GM12891 (cell line): Measurements from ENCODE around the gene RASGRP1.

Source experiments
- DNase-seq: peaks from one replicate; pipeline ENCODE4 v3.0.0; 2011; ENCODE audit warnings: low spot score; ENCODE audit not compliant: insufficient read length
- FAIRE-seq: peaks from 2 replicates; lab custom pipeline; 2011; peaks lifted over from hg19 to GRCh38; lab: Jason Lieb, UNC
- PAX5 ChIP-seq: IDR thresholded peaks from 2 replicates; pipeline ENCODE4 v1.6.1; 2011; ENCODE audit warnings: low read length, moderate library complexity, mild to moderate bottlenecking; ENCODE audit not compliant: insufficient read depth, severe bottlenecking
- POLR2A ChIP-seq: IDR thresholded peaks from 2 replicates; pipeline ENCODE4 v1.6.1; 2011; ENCODE audit warnings: low read depth, low read length, control low read depth
- POLR2AphosphoS5 ChIP-seq: IDR thresholded peaks from 2 replicates; pipeline ENCODE4 v1.6.1; 2011; ENCODE audit warnings: low read depth, low read length, control low read depth
- POU2F2 ChIP-seq: IDR thresholded peaks from 2 replicates; pipeline ENCODE4 v1.6.1; 2011; ENCODE audit warnings: low read depth, mild to moderate bottlenecking, control low read depth, low read length, moderate library complexity
- SPI1 ChIP-seq: IDR thresholded peaks from 2 replicates; pipeline ENCODE4 v1.6.1; 2011; ENCODE audit warnings: low read depth, low read length, control low read depth
- TAF1 ChIP-seq: IDR thresholded peaks from 2 replicates; pipeline ENCODE4 v1.6.1; 2011; ENCODE audit warnings: low read depth, low read length, control low read depth

Gene RASGRP1

DNA sequence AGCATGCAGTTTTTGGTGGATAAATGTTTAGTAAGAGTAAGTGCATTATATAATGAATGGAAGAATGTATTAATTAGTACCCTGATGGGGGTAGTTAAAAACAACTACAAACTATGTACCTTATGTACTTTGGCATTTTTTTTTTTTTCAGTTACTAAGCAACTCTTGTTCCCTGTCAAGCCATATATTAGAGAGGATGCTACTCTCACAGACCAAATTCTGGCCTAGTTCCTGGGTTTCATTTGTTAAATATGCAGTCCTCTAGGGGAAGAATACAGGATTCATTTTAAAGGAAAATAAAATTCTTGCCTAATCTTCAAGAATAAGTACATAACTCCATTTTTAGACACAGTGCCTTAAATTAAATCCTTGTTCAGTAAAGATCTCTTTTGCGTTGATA, 93.8 kb downstream of the RASGRP1 start:
- no peak for DNase-seq
- FAIRE-seq: no peak
- TF ChIP-seq TAF1 (no peak), POLR2AphosphoS5 (no peak), PAX5 (no peak), POLR2A (no peak), SPI1 (no peak), POU2F2 (no peak)

DNA sequence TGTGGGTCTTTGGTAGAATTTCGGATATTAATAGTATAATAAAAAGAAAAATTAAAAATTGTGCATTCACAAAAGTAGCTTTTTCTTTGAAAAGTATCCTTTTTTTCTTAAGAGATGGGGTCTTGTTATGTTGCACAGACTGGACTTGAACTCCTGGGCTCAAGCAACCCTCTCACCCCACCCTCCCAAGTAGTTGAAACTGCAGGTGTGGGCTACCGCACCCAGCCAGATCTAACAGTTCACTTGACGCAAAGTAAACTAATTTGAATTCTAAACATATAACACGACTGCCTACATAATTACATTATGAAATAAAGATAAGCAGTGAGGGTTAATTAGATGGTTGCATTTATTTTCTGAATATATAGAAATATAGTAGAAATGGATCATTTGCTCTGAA, 99.9 kb downstream of the RASGRP1 start:
- DNase-seq (no peak), FAIRE-seq (no peak)
- TF ChIP-seq TAF1 (no peak), PAX5 (no peak), POU2F2 (no peak), SPI1 (no peak), POLR2AphosphoS5 (no peak), POLR2A (no peak)

DNA sequence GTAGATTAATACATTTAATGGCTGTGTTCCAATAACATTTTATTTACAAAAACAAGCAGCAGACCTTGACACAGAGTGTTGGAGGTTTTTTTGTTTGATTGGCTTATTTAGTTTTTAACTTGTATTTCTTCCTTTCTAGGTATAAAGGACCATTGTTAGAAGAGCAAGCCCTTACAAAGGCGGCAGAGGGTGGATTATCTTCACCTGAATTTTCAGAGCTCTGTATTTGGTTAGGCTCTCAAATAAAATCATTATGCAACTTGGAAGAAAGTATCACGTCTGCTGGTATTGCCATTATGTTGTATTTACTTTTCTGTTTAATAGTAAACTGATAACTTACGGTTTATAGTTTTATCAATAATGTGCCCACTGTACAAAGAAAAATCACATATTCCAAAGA, 100.7 kb downstream of the RASGRP1 start:
- no peak for FAIRE-seq
- no peak for DNase-seq
- TF ChIP-seq POLR2AphosphoS5: no peak
- TF ChIP-seq TAF1: no peak
- no peak for TF ChIP-seq POLR2A
- no peak for TF ChIP-seq SPI1
- no peak for TF ChIP-seq POU2F2
- TF ChIP-seq PAX5: no peak

DNA sequence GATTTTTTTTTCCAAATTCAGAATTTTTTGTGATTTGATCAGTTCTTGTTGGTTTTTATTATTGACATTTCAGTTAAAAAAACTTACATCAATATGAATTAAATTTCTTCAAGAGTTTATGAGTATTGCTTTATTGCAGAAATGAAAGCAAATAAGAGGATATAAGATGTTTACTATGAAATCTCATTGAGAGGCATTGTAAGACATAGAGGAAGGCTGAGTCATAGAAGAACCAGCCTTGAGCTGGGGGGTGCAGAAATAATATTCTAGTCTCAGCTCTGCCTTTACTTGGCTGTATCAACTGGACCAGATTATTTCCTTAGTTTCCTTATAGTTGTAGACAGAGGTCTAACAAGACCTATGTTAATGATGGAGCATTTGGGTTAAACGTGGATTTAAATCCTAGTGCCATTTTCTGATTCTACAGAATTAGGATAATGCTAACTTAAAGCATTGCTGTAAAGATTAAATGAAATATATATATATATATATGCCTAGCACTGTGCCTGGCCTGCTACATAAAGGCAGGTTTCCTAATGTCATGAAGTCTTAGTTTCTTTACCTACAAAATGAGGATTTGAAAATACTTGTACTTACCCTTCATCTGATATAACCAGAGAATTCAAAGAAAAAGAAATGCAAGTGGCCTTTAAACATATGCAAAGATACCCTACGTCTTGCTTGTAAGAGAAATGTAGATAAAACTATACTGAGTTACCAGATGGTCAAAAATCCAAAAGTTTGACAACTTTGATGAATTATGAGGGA, 103.4 kb downstream of the RASGRP1 start:
- FAIRE-seq: no peak
- no peak for DNase-seq
- no peak for TF ChIP-seq PAX5
- no peak for TF ChIP-seq POLR2AphosphoS5
- TF ChIP-seq POLR2A: no peak
- TF ChIP-seq POU2F2: no peak
- no peak for TF ChIP-seq TAF1
- peak; percentile 76 for TF ChIP-seq SPI1

DNA sequence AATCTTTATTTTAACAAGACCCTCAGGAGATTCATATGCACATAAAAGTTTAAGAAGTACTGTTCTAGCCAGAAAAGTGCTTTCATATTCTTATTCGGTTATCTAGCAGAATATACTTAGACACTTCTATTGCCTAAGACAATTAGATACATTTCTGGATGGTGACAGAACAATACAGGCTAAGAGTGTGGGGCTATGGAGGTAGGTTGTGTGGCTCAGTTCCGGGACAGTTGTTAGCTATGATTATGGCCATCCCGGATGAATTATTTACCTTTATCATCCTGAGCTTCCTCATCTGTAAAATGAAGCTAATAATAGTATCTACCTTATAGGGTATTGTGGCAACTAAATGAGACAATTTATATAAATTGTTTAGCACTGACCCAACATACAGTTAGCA, 104.1 kb downstream of the RASGRP1 start:
- TF ChIP-seq POLR2AphosphoS5 (no peak), TAF1 (no peak), POLR2A (no peak), SPI1 (no peak), POU2F2 (no peak), PAX5 (no peak)
- DNase-seq (no peak), FAIRE-seq (no peak)

DNA sequence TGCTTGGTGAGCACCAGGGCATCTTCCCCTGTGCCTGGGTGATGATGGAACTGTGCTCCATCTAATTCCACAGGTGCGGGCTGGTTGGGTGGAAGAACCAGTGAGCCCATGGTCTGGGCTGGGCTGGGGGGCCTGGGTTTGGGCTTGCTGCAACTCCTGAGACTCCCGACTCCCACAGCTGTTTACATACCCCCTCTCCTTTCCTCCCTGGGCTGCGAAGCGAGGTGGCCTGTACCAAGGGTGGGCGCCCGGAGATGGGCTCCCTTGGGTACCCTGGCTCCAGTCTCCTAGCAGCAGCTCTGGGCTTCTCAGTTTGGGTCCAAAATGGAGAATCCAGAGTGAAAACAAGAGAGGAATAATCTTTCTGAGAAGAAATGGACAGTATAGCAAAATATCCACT, 105.1 kb downstream of the RASGRP1 start:
- FAIRE-seq (no peak), DNase-seq (no peak)
- no peak for TF ChIP-seq SPI1
- TF ChIP-seq POLR2A: no peak
- TF ChIP-seq PAX5: no peak
- no peak for TF ChIP-seq POU2F2
- TF ChIP-seq POLR2AphosphoS5: no peak
- TF ChIP-seq TAF1: no peak

DNA sequence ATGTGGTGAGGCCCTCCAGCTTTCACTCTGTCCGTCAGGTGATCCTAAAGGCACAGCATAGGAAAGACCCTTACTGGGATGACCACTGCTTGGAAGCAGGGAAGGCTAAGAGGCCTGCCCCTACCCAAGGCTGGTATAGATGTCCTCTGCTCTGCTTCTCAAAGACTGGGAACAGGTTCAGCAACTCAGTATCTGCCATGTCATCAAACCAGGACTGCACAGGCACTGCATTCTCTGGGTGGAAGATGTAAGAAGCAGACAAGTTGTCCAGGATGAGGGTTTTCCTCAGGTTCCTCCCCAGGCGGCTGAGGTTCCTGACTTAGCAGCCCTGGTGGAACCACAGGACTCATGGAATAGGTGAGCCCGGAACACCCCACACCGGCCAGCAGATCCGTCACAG, 106.0 kb downstream of the RASGRP1 start:
- no peak for TF ChIP-seq POU2F2
- no peak for TF ChIP-seq TAF1
- no peak for TF ChIP-seq POLR2AphosphoS5
- TF ChIP-seq POLR2A: no peak
- no peak for TF ChIP-seq SPI1
- no peak for TF ChIP-seq PAX5
- FAIRE-seq (no peak), DNase-seq (no peak)

DNA sequence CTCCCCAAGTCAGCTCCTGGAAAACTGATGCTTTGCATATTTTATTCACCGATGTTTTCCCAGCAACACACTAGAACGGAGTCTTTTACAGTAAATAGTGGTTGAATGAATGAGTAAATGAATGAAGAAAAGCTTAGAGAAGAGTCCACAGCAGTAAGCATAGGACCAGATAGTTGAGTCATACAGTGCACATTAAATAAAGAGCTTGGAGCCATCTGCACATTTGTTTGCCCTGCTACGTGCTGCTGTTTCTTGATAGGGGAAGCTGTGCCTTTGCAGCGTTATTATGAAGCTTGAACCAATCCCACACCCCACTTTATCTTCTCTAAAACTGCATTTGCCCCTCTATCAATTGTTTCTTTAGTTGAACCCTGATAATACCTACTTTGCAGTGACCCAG, 109.5 kb downstream of the RASGRP1 start:
- TF ChIP-seq POLR2AphosphoS5: no peak
- no peak for TF ChIP-seq POLR2A
- TF ChIP-seq TAF1: no peak
- no peak for TF ChIP-seq PAX5
- TF ChIP-seq SPI1: no peak
- no peak for TF ChIP-seq POU2F2
- DNase-seq: no peak
- peak; percentile 13 for FAIRE-seq

DNA sequence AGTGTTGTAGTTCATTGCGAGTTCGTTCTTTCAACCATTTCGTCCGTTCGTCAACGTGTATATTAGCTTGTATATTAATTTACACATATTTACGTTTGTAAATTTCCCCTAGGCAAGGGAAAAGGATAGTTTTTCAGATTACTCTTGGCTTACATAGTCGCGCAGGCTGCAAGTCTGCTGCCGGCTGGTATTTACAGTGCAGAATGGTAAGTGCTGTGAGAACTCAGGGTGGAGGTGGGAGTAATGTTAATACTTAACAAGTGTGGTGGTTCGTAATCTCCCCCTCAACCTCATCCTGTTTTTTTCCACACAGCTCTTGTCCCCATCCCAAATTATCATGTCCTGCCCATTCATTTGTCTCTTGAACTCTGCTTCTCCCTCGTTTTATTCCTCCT, 109.9 kb downstream of the RASGRP1 start:
- TF ChIP-seq POLR2A (no peak), POU2F2 (no peak), PAX5 (no peak)
- DNase-seq (no peak), FAIRE-seq (no peak)
